Measurements from ENCODE around the gene GLS.
"Not testable (repeated sequence)": the region's sequence is repeated elsewhere in the genome, so short reads cannot be mapped to it uniquely, and the experiment has no call there.

GLS gene

GRCh38 chr2:190938771-190939335 lies 58.2 kb downstream of the GLS start:
- DNase-seq, result no peak

- DNase-seq, result no peak
These were observed 59.8 kb downstream of the GLS start for GRCh38 chr2:190940454-190940853.

GRCh38 chr2:190941571-190941970 lies 61.0 kb downstream of the GLS start:
- no peak for DNase-seq

GRCh38 chr2:190942697-190943096 lies 62.1 kb downstream of the GLS start:
- DNase-seq, result no peak

GRCh38 chr2:190943706-190944105 lies 63.1 kb downstream of the GLS start:
- DNase-seq, result no peak

- no peak for DNase-seq
These were observed 66.5 kb downstream of the GLS start for GRCh38 chr2:190947141-190947540.

GRCh38 chr2:190947711-190948251 lies 67.2 kb downstream of the GLS start:
- DNase-seq, result no peak

- no peak for DNase-seq
These were observed 68.0 kb downstream of the GLS start for GRCh38 chr2:190948671-190949070.

GRCh38 chr2:190950566-190950991 lies 70.0 kb downstream of the GLS start:
- DNase-seq, result no peak

- no peak for DNase-seq
These were observed 72.6 kb downstream of the GLS start for GRCh38 chr2:190953257-190953656.

GRCh38 chr2:190959911-190960788 lies 79.5 kb downstream of the GLS start:
- DNase-seq, result no peak

- DNase-seq, result not testable (repeated sequence)
These were observed 80.5 kb downstream of the GLS start for GRCh38 chr2:190961117-190961516.

GRCh38 chr2:190961918-190962487 lies 81.4 kb downstream of the GLS start:
- no peak for DNase-seq

- DNase-seq, result no peak
These were observed 82.5 kb downstream of the GLS start for GRCh38 chr2:190963088-190963487.

- no peak for DNase-seq
These were observed 83.7 kb downstream of the GLS start for GRCh38 chr2:190964170-190964795.

- no peak for DNase-seq
These were observed 85.1 kb downstream of the GLS start for GRCh38 chr2:190965580-190966222.

GRCh38 chr2:190968522-190968921 lies 87.9 kb downstream of the GLS start:
- no peak for DNase-seq

- DNase-seq, result no peak
These were observed 89.5 kb downstream of the GLS start for GRCh38 chr2:190970160-190970559.

- no peak for DNase-seq
These were observed 90.4 kb downstream of the GLS start for GRCh38 chr2:190970873-190971506.

- DNase-seq, result no peak
These were observed 91.6 kb downstream of the GLS start for GRCh38 chr2:190972213-190972612.

- no peak for DNase-seq
These were observed 92.2 kb downstream of the GLS start for GRCh38 chr2:190972846-190973245.

GRCh38 chr2:190973262-190973661 lies 92.6 kb downstream of the GLS start:
- DNase-seq, result no peak
